Activated CD8-positive, alpha-beta memory T cell treated with anti-CD3 and anti-CD28 coated beads for 4 hours (primary cell): ENCODE results near the gene FHL1.
"Not testable (repeated sequence)": the region's sequence is repeated elsewhere in the genome, so short reads cannot be mapped to it uniquely, and the experiment has no call there.

Experiments
- DNase-seq, 2 donors: peaks; one replicate each; pipeline ENCODE4 v3.0.0-alpha.2; 2020; ENCODE audit warnings: low read depth in 2 of 2

Gene FHL1

GRCh38 chrX:136209016-136209738 is 61.8 kb downstream of the FHL1 start:
- no peak for DNase-seq

DNA sequence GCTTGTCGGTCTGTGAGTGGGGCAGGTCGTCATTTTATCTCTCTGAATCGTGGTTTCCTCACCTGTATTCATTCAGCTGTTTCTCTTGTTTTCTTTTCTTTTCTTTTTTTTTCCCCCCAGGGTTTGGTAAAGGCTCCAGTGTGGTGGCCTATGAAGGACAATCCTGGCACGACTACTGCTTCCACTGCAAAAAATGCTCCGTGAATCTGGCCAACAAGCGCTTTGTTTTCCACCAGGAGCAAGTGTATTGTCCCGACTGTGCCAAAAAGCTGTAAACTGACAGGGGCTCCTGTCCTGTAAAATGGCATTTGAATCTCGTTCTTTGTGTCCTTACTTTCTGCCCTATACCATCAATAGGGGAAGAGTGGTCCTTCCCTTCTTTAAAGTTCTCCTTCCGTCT is 62.4 kb downstream of the FHL1 start:
- no peak for DNase-seq

- DNase-seq, result no peak
These were observed 62.9 kb downstream of the FHL1 start for GRCh38 chrX:136210243-136210642.

- DNase-seq, result no peak
These were observed 63.5 kb downstream of the FHL1 start for GRCh38 chrX:136210806-136211205.

DNA sequence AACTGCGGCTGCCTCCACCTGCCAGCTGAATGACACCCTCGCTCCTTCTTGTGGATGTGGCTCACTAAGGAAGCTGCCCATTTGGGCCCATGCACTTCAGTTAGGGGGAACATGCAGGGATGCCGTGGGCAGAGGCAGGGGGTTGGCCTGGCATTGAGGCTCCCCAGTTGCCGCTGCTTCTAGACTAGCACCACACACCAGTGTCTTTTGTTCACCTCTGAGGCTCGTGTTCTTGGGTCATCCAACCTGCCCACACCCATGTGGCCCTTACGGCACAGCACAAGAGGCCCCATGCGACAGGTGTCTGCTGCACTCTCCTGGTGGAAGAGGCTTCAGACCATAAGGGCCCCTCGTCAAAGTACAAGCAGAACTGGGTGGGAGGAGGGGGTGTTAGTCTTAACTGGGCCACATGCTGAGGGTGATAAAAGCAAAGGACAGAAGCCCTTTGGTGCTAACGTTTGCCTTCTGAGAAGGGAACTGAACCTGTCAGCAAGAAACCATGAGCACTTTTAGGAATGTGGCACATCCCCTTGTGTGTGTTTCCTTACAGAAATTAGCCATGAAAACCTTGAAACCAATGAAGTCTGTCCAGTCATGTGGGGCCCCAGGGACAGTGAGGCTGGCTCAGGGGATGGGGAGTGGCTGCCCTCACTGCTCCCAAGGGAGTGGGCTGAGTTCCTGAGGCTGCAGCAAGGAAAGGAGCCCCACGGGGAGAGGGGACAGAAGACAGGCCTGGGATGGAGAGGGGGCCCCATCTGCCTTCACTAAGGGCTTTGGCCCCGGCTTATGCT is 64.6 kb downstream of the FHL1 start:
- no peak for DNase-seq

DNA sequence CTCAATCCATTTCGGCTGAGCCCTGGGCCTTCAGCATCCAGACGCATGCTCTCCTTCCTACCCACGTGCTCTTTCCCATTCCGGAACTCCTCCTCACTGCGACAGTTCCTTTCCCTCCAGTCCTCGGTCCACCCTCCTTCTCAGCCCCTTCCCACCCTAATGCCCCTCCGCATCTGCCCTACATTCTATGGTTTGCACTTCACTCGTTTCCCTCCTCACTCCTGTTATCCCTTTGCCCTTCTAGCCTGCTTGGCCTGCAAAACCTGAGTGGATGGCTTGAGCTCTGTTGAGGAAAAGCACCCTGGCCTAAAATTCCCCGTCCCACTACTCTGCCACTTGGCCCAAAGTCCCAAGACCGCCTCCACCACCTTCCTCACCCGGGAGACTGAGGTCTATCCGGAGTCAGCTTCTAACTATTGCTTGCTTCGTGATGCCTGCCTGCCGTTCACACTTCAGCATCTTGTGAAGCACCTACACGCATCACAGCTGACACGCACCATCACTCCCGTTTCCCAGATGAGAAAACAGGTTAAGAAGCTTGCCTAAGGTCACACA is 65.3 kb downstream of the FHL1 start:
- no peak for DNase-seq

GRCh38 chrX:136214551-136214950 is 67.2 kb downstream of the FHL1 start:
- no peak for DNase-seq

DNA sequence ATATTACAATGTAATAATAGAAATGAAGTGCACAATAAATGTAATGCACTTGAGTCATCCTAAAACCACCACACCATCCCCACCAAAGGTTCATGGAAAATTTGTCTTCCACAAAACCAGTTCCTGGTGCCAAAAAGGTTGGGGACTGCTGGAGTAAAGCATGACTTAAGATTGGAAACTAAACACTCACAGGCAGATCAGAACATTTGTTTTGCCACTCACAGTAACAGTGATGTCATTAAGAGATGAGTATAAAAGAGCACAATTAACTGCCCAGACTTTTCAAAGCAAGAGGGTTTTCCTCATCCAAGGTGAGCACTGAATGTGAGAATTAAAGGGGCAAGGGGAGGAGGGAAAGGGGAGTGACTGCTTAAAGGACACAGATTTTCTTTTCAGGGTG is 68.2 kb downstream of the FHL1 start:
- no peak for DNase-seq

DNA sequence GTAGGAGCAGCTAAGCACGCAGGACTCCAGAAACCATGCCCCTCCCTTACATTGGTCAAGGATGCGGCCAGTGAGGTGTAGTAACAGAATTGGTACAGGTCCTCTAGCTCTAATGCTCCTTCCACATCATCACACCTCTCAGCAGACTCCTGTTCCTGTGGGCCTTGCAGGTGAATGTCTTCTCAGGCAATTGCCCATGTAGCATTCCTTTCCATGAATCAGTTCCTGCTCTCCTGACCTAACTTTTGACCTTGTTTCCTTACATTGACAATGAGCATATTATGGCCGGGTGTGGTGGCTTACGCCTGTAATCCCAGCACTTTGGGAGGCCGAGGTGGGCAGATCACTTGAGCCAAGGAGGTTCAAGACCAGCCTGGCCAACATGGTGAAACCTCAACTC is 72.6 kb downstream of the FHL1 start:
- DNase-seq, result no peak

GRCh38 chrX:136220540-136220939 is 73.2 kb downstream of the FHL1 start:
- DNase-seq, result no peak

DNA sequence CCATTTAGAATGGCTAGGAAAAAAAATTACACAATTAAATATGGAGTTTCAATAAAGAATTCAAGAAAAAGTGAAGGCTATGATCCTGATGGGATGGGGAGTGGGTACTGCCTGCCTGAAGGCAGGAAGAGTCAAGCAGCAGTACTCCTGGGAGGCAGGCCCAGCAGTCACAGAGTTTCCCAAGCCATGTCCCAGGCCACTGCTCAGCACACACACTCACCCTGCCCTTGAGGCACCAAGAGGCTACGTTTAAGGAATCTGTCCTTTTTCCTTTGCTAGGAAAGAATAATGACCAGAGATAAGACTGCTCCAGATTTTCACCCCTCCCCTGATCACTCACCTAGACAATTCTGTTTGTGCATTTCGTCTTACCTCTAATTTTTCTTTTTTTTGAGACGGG is 73.6 kb downstream of the FHL1 start:
- no peak for DNase-seq

- DNase-seq, result no peak
These were observed 74.6 kb downstream of the FHL1 start for GRCh38 chrX:136221851-136222513.

DNA sequence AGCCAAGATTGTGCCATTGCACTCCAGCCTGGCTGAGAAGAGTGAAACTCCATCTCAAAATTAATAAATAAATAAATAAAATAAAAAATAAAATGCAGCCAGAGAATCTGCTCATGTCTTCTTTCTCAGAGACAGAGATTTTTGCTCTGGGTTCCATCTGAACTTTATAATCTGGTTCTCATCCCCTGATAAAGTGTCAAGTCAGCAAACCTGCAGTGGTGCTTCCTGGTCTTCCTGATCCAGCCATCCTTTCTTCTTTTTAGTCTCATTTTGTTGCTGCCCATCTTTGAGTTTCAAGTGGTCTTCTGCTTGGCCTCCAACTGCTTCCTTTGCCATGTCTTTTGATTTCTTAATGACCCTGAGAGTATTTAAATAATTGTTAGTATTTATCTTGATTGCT is 79.7 kb downstream of the FHL1 start:
- DNase-seq, result no peak

- DNase-seq, result no peak
These were observed 80.9 kb downstream of the FHL1 start for GRCh38 chrX:136227948-136228838.

DNA sequence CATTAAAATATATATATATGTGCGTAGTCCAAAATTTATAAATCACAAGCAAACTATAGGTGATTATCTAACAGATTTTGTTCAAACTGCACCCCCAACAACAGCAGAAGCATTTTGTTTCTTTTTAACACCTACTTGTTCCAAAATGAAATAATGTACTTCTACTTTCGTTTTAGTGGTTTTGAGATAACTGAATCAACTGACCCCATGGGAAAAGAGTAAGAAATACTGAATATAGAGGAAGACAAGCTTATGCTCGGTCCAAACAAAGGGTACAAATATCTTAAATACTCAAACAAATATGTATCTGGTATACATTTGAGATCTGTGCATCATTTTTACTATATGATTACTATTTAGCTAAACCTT is 81.5 kb downstream of the FHL1 start:
- no peak for DNase-seq

DNA sequence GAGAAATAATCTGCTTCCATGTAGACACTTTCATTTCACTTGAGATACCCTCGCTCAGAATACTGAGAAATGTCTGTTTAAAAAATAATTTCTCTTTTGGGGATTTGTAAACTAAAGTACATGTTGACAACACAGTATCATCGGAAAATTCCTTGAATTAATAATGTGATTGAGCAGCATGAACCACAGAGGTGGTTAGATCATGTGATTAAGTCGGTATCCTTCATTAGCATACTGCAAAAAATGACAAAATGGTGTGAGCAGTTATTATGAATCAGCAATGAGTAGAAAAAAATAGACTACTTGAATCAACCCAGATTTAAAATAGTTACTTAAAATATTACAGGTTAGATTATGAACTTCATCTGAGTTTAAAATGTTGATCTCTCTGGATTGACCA is 89.7 kb downstream of the FHL1 start:
- DNase-seq, result no peak

- DNase-seq, result not testable (repeated sequence)
These were observed 90.5 kb downstream of the FHL1 start for GRCh38 chrX:136237849-136238248.

DNA sequence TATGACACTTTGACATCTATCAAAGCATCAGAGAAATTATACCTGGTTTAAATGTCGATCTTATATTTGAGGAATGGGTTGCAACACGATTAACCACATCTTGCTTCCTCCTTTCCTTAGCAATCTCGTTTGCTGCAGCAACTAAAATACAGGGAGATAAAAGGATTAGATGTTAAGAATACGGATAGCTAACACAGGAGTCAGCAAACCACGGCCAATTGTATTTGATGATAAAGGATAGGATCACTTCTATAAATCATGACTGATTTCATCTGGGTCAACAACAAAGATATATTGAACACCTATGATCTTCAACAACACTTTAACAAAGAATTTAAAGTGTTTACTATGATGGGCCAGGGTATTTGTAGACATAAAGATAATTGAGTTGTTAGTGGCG is 98.9 kb downstream of the FHL1 start:
- DNase-seq, result no peak

GRCh38 chrX:136250191-136251040 is 103.1 kb downstream of the FHL1 start:
- peak; percentile 9 to 14 for DNase-seq
